AML-193 (cell line): ENCODE data around the gene ZFYVE28.
"Not testable (repeated sequence)": the region's sequence is repeated elsewhere in the genome, so short reads cannot be mapped to it uniquely, and the experiment has no call there.

Experiments used
- DNase-seq, 2 experiments: peaks; one replicate each; lab custom pipeline; 2025; lab: John Stamatoyannopoulos, UW

ZFYVE28 gene

GRCh38 chr4:2390146-2390545, 28.3 kb downstream of the ZFYVE28 start:
- no peak for DNase-seq

GRCh38 chr4:2389691-2390090, 28.8 kb downstream of the ZFYVE28 start:
- DNase-seq = no peak

GRCh38 chr4:2388429-2389182, 29.8 kb downstream of the ZFYVE28 start:
- DNase-seq = no peak

- DNase-seq = no peak
Observed at GRCh38 chr4:2387829-2388228, 30.6 kb downstream of the ZFYVE28 start.

GRCh38 chr4:2387218-2387617, 31.2 kb downstream of the ZFYVE28 start:
- DNase-seq = no peak

GRCh38 chr4:2386717-2387116, 31.7 kb downstream of the ZFYVE28 start:
- no peak for DNase-seq

- DNase-seq = no peak
Observed at GRCh38 chr4:2385516-2385915, 32.9 kb downstream of the ZFYVE28 start.

- DNase-seq = no peak
Observed at GRCh38 chr4:2384245-2384644, 34.2 kb downstream of the ZFYVE28 start.

- no peak for DNase-seq
Observed at GRCh38 chr4:2383760-2384159, 34.7 kb downstream of the ZFYVE28 start.

- DNase-seq = not testable (repeated sequence)
Observed at GRCh38 chr4:2383220-2383631, 35.2 kb downstream of the ZFYVE28 start.

- not testable (repeated sequence) for DNase-seq
Observed at GRCh38 chr4:2382769-2383202, 35.7 kb downstream of the ZFYVE28 start.

- not testable (repeated sequence) for DNase-seq
Observed at GRCh38 chr4:2380589-2380988, 37.9 kb downstream of the ZFYVE28 start.

- no peak for DNase-seq
Observed at GRCh38 chr4:2378898-2379297, 39.5 kb downstream of the ZFYVE28 start.

- DNase-seq = no peak
Observed at GRCh38 chr4:2378401-2378800, 40.0 kb downstream of the ZFYVE28 start.

- DNase-seq = no peak
Observed at GRCh38 chr4:2377241-2377640, 41.2 kb downstream of the ZFYVE28 start.

- no peak for DNase-seq
Observed at GRCh38 chr4:2375427-2375826, 43.0 kb downstream of the ZFYVE28 start.

- no peak for DNase-seq
Observed at GRCh38 chr4:2373532-2373931, 44.9 kb downstream of the ZFYVE28 start.

GRCh38 chr4:2372488-2373030, 45.9 kb downstream of the ZFYVE28 start:
- no peak for DNase-seq

GRCh38 chr4:2371765-2372487, 46.5 kb downstream of the ZFYVE28 start:
- DNase-seq = no peak

GRCh38 chr4:2370597-2371320, 47.7 kb downstream of the ZFYVE28 start:
- no peak for DNase-seq

- DNase-seq = no peak
Observed at GRCh38 chr4:2368746-2369437, 49.6 kb downstream of the ZFYVE28 start.

GRCh38 chr4:2367626-2368025, 50.8 kb downstream of the ZFYVE28 start:
- no peak for DNase-seq
